Measurements from ENCODE around the gene RFX4.

- TF ChIP-seq POLR2AphosphoS5 (IDR thresholded peaks at IDR 0.05; ENCODE audit: low read depth, low read length) (no peak), SIN3A (IDR thresholded peaks at IDR 0.05; ENCODE audit: borderline replicate concordance, insufficient read depth, low read depth, low read length) (no peak), CTCF (IDR thresholded peaks at IDR 0.05) (no peak), TCF7L2 (IDR thresholded peaks at IDR 0.05; ENCODE audit: low read depth, low read length) (no peak), REST (IDR thresholded peaks at IDR 0.05; ENCODE audit: insufficient read depth in 1 of 2, low read depth in 2 of 2, low read length in 1 of 2) (no peak)
Observed at GRCh38 chr12:106586278-106586802, 3.5 kb downstream of the RFX4 start.

All from Panc1 (cell line).